Stimulated activated CD4-positive, alpha-beta T cell treated with anti-CD3 and anti-CD28 coated beads, Interleukin-4, amount 100 ng/mL, for 1 hour (primary cell): Measurements from ENCODE around the gene GABRA5.
"Not testable (repeated sequence)": the region's sequence is repeated elsewhere in the genome, so short reads cannot be mapped to it uniquely, and the experiment has no call there.

ENCODE experiments used
- DNase-seq: peaks from one replicate; pipeline ENCODE4 v3.0.0-alpha.2; 2020

Gene GABRA5

GRCh38 chr15:26879706-26880105 is 12.8 kb downstream of the GABRA5 start:
- no peak for DNase-seq

GRCh38 chr15:26882112-26882511 is 15.2 kb downstream of the GABRA5 start:
- DNase-seq, result no peak

DNA sequence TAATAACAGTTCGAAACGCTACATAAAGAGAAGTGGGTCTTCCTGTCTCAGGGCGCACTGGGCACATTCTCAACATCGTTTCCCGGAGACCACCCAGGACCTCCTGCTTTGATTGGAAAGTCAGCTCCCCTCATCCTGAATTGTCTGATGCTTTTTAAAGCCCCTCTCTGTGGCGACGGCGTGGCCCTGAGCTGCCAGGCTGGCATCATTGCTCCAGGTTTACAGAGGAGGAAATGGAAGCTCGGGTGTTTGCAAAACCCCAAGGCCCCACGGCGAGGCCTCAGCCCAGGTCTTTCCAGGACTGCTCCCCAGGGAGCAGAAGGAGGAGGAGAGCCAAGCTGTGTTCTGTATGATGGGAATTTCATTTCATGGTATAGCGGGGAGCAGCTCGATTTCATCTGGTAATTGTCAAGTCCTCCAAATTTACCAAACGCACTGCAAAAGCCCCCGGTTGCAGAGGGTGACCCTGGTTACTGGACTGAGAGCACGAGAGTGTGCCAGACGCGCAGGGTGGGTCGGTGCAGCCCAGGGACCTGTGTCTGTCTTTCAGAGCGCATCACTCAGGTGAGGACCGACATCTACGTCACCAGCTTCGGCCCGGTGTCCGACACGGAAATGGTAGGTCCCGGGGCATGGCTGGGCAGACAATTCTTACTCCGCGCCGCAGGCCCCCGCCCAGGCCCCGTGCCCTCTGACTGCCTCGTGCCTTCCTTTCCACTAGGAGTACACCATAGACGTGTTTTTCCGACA is 15.9 kb downstream of the GABRA5 start:
- no peak for DNase-seq

DNA sequence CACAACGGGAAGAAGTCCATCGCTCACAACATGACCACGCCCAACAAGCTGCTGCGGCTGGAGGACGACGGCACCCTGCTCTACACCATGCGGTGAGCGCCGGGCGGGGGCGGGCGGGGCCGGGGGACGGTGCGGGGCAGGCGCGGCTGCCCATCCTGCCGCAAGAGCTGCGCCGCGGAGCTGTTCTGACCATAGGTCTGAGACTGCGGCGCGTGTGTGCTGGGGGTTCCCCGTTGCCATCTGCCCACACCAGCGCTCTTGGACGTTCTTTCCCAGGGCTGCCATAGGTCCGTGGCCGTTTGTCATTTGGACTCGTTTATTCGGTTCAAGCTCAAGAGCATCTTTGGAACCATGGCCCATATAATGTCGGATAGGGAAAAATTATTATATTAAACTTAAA is 16.6 kb downstream of the GABRA5 start:
- no peak for DNase-seq

GRCh38 chr15:26886566-26886965 is 19.7 kb downstream of the GABRA5 start:
- no peak for DNase-seq

GRCh38 chr15:26887926-26888666 is 21.2 kb downstream of the GABRA5 start:
- DNase-seq, result no peak

DNA sequence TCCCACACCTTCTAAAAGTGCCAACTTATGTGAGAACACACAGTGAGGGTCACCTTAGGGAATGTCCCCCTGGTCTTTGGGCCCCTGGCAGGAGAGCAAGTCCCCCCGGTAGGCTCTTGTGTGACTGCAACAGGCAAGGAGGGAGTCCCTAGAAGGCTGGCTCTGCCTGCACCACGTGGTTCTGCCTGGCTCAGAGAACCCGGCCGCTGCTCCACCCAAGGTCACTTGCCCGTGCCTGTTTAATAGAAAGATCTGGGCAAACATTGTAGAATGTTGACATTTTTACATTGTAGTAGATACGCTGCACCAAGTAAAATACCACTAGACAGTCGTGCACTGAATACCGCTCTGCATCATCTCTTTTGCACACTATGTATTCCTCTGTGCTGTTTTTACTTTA is 21.9 kb downstream of the GABRA5 start:
- no peak for DNase-seq

GRCh38 chr15:26889298-26889898 is 22.5 kb downstream of the GABRA5 start:
- DNase-seq, result peak; percentile 38

DNA sequence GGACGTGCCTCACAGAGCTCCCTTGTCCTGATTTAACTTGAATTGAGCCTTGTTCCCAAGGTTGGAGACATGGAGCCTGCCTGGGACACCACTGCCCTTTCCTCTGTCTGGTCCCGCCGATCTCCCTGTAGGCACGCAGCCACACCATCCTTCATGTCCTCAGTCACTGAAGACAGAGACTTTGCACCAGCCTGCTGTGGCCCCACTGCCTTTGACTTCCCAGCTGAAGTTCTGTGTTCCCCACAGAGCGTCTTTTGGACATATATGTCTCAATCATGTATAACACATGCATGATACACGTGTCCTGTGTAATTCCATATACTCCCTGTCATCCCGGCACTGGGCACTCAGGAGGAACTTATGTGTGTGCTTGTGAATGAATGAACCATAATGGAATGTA is 23.6 kb downstream of the GABRA5 start:
- DNase-seq, result no peak

- DNase-seq, result no peak
These were observed 24.1 kb downstream of the GABRA5 start for GRCh38 chr15:26890988-26891387.

DNA sequence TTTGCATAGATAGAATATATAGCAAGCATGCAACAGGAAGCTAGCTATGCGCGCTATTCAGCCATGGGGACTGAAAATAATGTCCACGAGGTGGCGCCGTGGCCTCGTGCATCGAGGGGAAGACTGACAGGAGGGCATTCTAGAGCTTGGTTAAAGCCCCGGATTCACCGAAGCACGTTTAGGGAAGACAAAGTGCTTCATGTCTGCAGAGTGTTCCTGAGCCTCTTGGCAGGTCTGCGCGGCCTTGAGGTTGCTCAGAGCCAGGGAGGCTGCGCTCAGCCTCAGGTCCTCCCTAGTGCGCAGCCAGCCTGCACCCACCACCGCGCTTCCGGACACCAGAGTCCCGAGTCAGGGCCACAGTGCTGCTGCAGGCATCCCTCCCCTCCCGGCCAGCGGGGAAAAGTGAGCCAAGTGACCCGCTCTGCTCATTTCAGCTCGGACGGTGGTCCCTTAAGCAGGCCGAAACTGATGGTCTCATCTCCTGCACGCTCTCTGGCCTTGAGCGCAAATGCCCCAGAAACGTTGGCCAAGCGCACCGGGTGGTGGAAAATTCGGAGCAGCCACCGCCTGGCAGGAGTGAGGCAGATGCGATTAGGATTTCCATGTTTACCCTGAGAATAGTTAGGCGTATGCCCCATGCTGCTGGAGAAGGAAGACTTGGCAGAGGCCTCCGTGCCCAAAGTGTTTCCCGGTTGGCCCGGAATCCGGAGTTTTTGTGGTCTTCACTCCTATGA is 24.8 kb downstream of the GABRA5 start:
- DNase-seq, result peak; percentile 24

DNA sequence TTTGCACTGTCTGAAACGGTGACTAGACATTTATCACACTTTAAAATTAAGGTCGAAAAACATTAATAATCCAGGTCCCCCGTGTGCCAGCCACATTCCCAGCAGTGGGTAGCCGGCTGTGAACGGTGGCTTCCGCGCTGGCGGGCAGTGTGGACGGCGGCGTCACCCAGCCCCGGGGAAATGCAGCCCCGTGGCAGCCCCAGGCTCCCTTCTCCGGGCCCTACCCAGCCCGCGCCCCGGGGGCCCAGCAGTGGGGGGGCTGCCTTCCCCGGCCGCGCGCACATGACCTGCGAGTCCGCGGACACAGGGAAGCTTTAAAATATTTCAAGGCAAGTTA is 25.3 kb downstream of the GABRA5 start:
- DNase-seq, result no peak

- no peak for DNase-seq
These were observed 25.8 kb downstream of the GABRA5 start for GRCh38 chr15:26892678-26893077.

DNA sequence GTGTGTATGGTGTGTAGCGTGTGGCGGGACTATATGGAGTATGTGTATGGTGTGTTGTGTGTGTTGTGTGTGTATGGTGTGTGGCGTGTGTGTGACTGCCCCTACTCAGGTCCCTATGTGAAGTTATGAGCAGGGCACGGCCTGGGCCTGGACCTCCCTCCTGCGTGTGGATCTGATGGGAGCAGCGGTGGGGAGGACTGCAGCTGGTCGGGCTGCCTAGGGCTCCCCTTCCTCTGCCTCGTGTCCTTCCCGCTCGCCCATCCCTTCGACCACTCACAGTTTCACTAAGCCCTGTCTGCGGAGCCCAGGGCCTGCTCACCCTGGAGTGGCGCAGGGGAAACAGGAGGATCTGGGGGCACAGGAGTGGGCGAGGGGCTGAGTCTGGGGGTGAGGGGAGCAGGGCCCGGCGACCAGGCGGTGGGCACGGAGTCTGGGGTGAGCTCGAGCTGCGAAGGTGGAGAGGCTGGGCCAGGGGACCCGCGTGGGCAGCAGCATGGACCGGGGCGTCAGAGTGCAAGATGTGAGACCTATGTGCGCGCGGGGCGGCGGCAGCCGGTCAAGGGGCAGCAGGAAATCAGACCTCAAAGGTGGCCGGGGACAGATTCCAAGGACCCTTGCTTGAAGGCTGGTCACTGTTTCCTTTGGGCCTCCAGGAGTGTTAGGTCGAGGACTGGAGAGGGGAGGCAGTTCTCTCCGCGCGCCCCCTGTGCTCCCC is 26.6 kb downstream of the GABRA5 start:
- DNase-seq, result no peak

- DNase-seq, result no peak
These were observed 27.3 kb downstream of the GABRA5 start for GRCh38 chr15:26894181-26894580.

DNA sequence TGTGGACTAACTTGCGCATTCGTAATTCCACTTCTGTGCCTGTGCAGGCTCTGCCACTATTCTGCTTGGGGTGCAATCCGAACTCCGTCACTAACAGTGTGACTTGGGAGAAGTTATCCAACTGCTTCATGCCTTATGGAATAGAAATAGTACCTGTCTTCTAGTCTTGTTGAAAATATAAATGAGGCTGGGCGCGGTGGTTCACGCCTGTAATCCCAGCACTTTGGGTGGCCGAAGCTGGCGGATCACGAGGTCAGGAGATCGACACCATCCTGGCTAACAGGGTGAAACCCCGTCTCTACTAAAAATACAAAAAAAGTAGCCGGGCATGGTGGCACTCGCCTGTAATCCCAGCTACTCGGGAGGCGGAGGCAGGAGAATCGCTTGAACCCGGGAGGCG is 28.5 kb downstream of the GABRA5 start:
- DNase-seq, result not testable (repeated sequence)

DNA sequence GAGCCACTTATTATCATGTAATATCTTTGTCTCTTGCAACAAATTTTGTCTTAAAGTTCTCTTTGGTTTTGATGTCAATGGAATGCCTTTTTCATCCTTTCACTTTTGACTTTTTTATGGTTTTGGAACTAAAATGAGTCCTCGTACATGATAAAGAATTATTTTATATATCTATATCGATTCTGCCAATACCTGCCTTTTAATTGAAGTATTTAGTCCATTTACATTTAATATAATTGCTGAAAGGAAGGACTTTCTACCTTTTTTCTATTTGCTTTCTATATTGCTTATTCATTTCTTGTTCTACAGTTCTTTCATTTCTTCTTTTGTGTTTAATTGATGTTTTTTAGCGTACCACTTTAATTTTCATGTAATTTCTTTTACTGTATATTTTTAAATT is 32.8 kb downstream of the GABRA5 start:
- DNase-seq, result no peak

DNA sequence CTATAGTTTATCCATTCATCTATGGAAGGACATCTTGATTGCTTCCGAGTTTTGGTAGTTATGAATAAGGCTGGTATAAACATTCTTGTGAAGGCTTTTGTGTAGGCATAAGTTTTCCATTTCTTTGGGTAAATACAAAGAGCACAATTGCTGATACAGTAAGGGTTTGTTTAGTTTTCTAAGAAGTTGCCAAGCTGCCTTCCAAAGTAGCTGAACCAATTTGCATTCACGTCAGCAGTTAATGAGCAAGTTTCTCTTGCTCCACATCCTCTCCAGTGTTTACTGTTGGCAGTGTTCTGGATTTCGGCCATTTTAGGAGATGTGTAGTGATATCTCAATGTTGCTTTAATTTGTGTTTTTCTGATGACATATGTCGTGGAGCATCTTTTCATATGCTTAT is 34.2 kb downstream of the GABRA5 start:
- no peak for DNase-seq

DNA sequence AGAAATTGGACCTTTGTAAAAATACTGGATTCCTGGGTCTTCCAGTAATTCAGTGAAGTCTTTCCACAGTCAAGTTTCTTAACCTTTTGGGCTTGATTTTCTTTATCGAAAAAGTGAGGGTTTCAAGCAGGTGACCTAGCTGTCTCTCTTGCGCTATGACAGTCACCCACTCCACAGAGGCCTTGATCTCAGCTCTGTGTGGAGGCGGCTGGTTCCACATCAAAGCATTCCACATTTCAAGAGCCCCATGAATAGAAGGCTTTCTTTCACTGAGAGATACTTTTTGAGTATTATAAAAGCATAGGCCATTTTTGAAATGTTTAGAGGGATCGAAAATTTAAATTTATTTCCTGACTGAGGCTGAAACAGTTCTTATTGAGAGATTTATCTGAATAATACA is 43.9 kb downstream of the GABRA5 start:
- no peak for DNase-seq

DNA sequence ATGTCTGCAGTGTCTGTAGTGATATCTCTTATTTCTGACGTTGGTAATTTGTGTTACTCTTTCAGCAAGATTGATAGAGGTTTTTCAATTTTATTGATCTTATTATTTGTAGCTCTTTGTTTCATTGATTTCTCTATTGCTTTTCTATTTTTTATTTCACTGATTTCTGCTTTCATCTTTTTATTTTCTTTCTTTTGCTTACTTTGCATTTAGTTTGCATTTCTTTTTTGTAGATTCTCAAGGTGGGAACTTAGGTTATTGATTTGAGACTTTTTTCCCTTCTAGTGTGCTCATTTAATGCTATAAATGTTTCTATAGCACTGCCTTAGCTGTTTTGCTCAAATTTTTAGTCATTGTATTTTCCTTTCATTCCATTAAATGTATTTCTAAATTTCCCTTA is 54.6 kb downstream of the GABRA5 start:
- DNase-seq, result no peak

- no peak for DNase-seq
These were observed 59.2 kb downstream of the GABRA5 start for GRCh38 chr15:26926081-26926480.

GRCh38 chr15:26928051-26928450 is 61.2 kb downstream of the GABRA5 start:
- no peak for DNase-seq

GRCh38 chr15:26929588-26929987 is 62.7 kb downstream of the GABRA5 start:
- DNase-seq, result no peak
